Gastrocnemius medialis (tissue), 4 donors: ENCODE results near the gene MRC2.

Source experiments
- CTCF ChIP-seq, 5 experiments: fragments of 450-650 bp in 3 of 5; fragments of 200-600 bp in 2 of 5; sonication (generic) in 2 of 5; IDR thresholded peaks in 4 of 5; conservative IDR thresholded peaks in 1 of 5; 1 replicate in 4 of 5; 2 replicates in 1 of 5; pipeline ENCODE4 v1.5.1; 2016 to 2019; ENCODE audit warnings: antibody characterized with exemption in 5 of 5, mild to moderate bottlenecking in 3 of 5, moderate library complexity in 3 of 5
- POLR2A ChIP-seq, 2 donors: fragments of 450-650 bp; IDR thresholded peaks; one replicate each; pipeline ENCODE4 v1.6.1; 2017; ENCODE audit warnings: antibody characterized with exemption in 2 of 2, mild to moderate bottlenecking in 2 of 2, moderate library complexity in 2 of 2

- TF ChIP-seq POLR2A (IDR thresholded peaks at IDR 0.05) (no peak), CTCF (IDR thresholded peaks at IDR 0.05 in 4 of 5, conservative IDR thresholded peaks at IDR 0.05 in 1 of 5) (no peak)
Observed at GRCh38 chr17:62649570-62649969, 22.1 kb downstream of the MRC2 start.
